ENCODE measurements around the gene MCUB.

MCUB gene

DNA sequence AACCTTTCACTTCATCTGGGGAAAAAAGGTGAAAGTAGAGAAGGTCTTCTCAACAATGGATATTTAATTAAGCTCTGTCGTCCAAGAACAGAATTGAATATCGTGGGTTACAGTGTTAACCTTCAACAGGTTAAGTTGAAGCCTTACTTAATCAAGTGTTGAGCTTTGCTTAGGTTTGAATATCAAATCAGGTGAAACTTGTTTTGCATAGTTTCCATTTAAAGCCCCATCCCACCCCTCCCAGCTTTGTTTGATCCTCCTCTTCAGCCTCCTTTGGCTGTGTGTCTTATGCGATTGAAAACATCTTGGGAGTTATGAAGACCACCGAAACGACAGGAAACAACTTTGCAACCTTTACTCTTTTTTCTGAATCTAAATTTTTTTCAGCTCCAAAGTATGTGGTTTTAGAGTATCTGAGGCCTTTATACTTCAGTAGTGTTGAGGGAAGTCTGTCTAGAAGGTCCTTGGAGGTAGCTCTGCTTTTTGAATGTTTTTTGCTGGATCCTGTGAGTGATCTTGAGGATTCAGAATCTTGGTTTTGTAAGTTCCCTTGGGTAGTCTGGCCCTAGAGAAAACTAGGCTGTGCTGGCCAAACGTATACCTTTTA is 39.1 kb downstream of the MCUB start:
- TF ChIP-seq YY1 (IDR thresholded peaks at IDR 0.05; ENCODE audit: insufficient read depth, insufficient read length), result no peak
- TF ChIP-seq ZNF274 (IDR thresholded peaks at IDR 0.05; ENCODE audit: low read depth, low read length), result no peak
- no peak for TF ChIP-seq SUZ12 (IDR thresholded peaks at IDR 0.05; ENCODE audit: extremely low read depth, insufficient read depth, insufficient read length)
- DNase-seq (ENCODE audit: low read depth, low spot score), result no peak

GRCh38 chr4:109600431-109600830 is 40.4 kb downstream of the MCUB start:
- H3K27me3 ChIP-seq (ENCODE audit: insufficient read depth, insufficient read length), result no peaks in the 10 kb centered on the region
- no peak overlapping the region for H3K9ac ChIP-seq (ENCODE audit: insufficient read length, low read depth)
- no peaks in the 10 kb centered on the region for H3K9me3 ChIP-seq (ENCODE audit: insufficient read depth, low read length)
- no peaks in the 10 kb centered on the region for H3K4me1 ChIP-seq (ENCODE audit: insufficient read depth, insufficient read length)
- no peak for TF ChIP-seq ZNF274 (IDR thresholded peaks at IDR 0.05; ENCODE audit: low read depth, low read length)
- TF ChIP-seq YY1 (IDR thresholded peaks at IDR 0.05; ENCODE audit: insufficient read depth, insufficient read length), result no peak
- H3K36me3 ChIP-seq (ENCODE audit: insufficient read depth, insufficient read length, low read length), result no peaks in the 10 kb centered on the region
- DNase-seq (ENCODE audit: low read depth, low spot score), result no peak
- H3K4me3 ChIP-seq (ENCODE audit: insufficient read length, low read depth), result no peak overlapping the region

More for the DNA sequence above, 39.1 kb downstream of the MCUB start:
- no peak overlapping the region for H3K9ac ChIP-seq (ENCODE audit: insufficient read length, low read depth)
- H3K36me3 ChIP-seq (ENCODE audit: insufficient read depth, insufficient read length, low read length), result no peaks in the 10 kb centered on the region
- no peak overlapping the region for H3K4me3 ChIP-seq (ENCODE audit: insufficient read length, low read depth)
- no peaks in the 10 kb centered on the region for H3K4me1 ChIP-seq (ENCODE audit: insufficient read depth, insufficient read length)
- no peaks in the 10 kb centered on the region for H3K9me3 ChIP-seq (ENCODE audit: insufficient read depth, low read length)
- H3K27me3 ChIP-seq (ENCODE audit: insufficient read depth, insufficient read length), result no peaks in the 10 kb centered on the region

DNA sequence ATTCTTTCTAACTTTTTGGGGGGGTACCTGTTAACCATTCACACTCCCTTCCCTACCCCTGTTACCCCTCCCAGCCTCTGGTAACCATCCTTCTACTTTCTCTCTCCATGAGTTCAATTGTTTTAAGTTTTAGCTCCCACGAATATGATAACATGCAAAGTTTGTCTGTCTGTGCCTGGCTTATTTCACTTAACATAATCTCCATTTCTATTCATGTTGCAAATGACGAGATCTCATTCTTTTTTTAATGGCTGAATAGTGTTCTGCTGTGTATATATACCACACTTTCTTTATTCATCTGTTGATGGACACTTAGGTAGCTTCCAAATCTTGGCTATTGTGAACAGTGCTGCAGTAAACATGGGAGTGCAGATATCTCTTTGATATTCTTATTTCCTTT is 41.3 kb downstream of the MCUB start:
- Histone ChIP-seq H3K4me1 (ENCODE audit: insufficient read depth, insufficient read length) (no peaks in the 10 kb centered on the region), H3K4me3 (ENCODE audit: insufficient read length, low read depth) (no peak overlapping the region), H3K9ac (ENCODE audit: insufficient read length, low read depth) (no peak overlapping the region), H3K27me3 (ENCODE audit: insufficient read depth, insufficient read length) (no peaks in the 10 kb centered on the region), H3K9me3 (ENCODE audit: insufficient read depth, low read length) (no peaks in the 10 kb centered on the region), H3K36me3 (ENCODE audit: insufficient read depth, insufficient read length, low read length) (no peaks in the 10 kb centered on the region)
- no peak for TF ChIP-seq YY1 (IDR thresholded peaks at IDR 0.05; ENCODE audit: insufficient read depth, insufficient read length)
- no peak for TF ChIP-seq SUZ12 (IDR thresholded peaks at IDR 0.05; ENCODE audit: extremely low read depth, insufficient read depth, insufficient read length)
- TF ChIP-seq ZNF274 (IDR thresholded peaks at IDR 0.05; ENCODE audit: low read depth, low read length), result no peak
- DNase-seq (ENCODE audit: low read depth, low spot score), result no peak

GRCh38 chr4:109607976-109608375 is 47.9 kb downstream of the MCUB start:
- H3K9ac ChIP-seq (ENCODE audit: insufficient read length, low read depth), result no peak overlapping the region
- H3K9me3 ChIP-seq (ENCODE audit: insufficient read depth, low read length), result no peaks in the 10 kb centered on the region
- DNase-seq (ENCODE audit: low read depth, low spot score), result no peak
- no peaks in the 10 kb centered on the region for H3K4me1 ChIP-seq (ENCODE audit: insufficient read depth, insufficient read length)
- H3K4me3 ChIP-seq (ENCODE audit: insufficient read length, low read depth), result no peak overlapping the region
- H3K36me3 ChIP-seq (ENCODE audit: insufficient read depth, insufficient read length, low read length), result no peaks in the 10 kb centered on the region
- TF ChIP-seq SUZ12 (IDR thresholded peaks at IDR 0.05; ENCODE audit: extremely low read depth, insufficient read depth, insufficient read length), result no peak
- no peak for TF ChIP-seq YY1 (IDR thresholded peaks at IDR 0.05; ENCODE audit: insufficient read depth, insufficient read length)
- no peak for TF ChIP-seq ZNF274 (IDR thresholded peaks at IDR 0.05; ENCODE audit: low read depth, low read length)
- no peaks in the 10 kb centered on the region for H3K27me3 ChIP-seq (ENCODE audit: insufficient read depth, insufficient read length)

- Histone ChIP-seq H3K9me3 (ENCODE audit: insufficient read depth, low read length) (no peaks in the 10 kb centered on the region), H3K36me3 (ENCODE audit: insufficient read depth, insufficient read length, low read length) (no peaks in the 10 kb centered on the region), H3K4me3 (ENCODE audit: insufficient read length, low read depth) (no peak overlapping the region), H3K27me3 (ENCODE audit: insufficient read depth, insufficient read length) (no peaks in the 10 kb centered on the region), H3K9ac (ENCODE audit: insufficient read length, low read depth) (no peak overlapping the region), H3K4me1 (ENCODE audit: insufficient read depth, insufficient read length) (no peaks in the 10 kb centered on the region)
- no peak for TF ChIP-seq ZNF274 (IDR thresholded peaks at IDR 0.05; ENCODE audit: low read depth, low read length)
- TF ChIP-seq YY1 (IDR thresholded peaks at IDR 0.05; ENCODE audit: insufficient read depth, insufficient read length), result no peak
- TF ChIP-seq SUZ12 (IDR thresholded peaks at IDR 0.05; ENCODE audit: extremely low read depth, insufficient read depth, insufficient read length), result no peak
- no peak for DNase-seq (ENCODE audit: low read depth, low spot score)
Measured at GRCh38 chr4:109608879-109609278, 48.8 kb downstream of the MCUB start.

DNA sequence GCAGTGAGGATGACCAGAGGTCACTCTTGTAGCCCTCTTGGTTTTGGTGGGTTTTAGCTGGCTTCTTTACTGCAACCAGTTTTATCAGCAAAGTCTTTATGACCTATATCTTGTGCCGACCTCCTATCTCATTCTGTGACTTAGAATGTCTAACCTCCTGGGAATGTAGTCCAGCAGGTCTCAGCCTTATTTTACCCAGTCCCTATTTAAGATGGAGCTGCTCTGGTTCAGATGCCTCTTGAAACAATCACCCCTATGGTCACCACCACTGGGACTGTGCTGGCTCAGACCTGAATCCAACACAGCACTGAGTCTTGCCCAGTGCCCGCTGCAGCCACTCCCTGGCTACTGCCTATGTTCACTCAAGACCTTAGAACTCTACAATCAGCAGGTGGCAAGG is 49.4 kb downstream of the MCUB start:
- no peaks in the 10 kb centered on the region for H3K36me3 ChIP-seq (ENCODE audit: insufficient read depth, insufficient read length, low read length)
- TF ChIP-seq YY1 (IDR thresholded peaks at IDR 0.05; ENCODE audit: insufficient read depth, insufficient read length) (no peak), ZNF274 (IDR thresholded peaks at IDR 0.05; ENCODE audit: low read depth, low read length) (no peak), SUZ12 (IDR thresholded peaks at IDR 0.05; ENCODE audit: extremely low read depth, insufficient read depth, insufficient read length) (no peak)
- no peaks in the 10 kb centered on the region for H3K4me1 ChIP-seq (ENCODE audit: insufficient read depth, insufficient read length)
- H3K27me3 ChIP-seq (ENCODE audit: insufficient read depth, insufficient read length), result no peaks in the 10 kb centered on the region
- H3K9me3 ChIP-seq (ENCODE audit: insufficient read depth, low read length), result no peaks in the 10 kb centered on the region
- H3K4me3 ChIP-seq (ENCODE audit: insufficient read length, low read depth), result no peak overlapping the region
- DNase-seq (ENCODE audit: low read depth, low spot score), result no peak
- no peak overlapping the region for H3K9ac ChIP-seq (ENCODE audit: insufficient read length, low read depth)

- Histone ChIP-seq H3K27me3 (ENCODE audit: insufficient read depth, insufficient read length) (no peaks in the 10 kb centered on the region), H3K9me3 (ENCODE audit: insufficient read depth, low read length) (no peaks in the 10 kb centered on the region), H3K4me3 (ENCODE audit: insufficient read length, low read depth) (no peak overlapping the region), H3K4me1 (ENCODE audit: insufficient read depth, insufficient read length) (no peaks in the 10 kb centered on the region), H3K9ac (ENCODE audit: insufficient read length, low read depth) (no peak overlapping the region), H3K36me3 (ENCODE audit: insufficient read depth, insufficient read length, low read length) (no peaks in the 10 kb centered on the region)
- TF ChIP-seq ZNF274 (IDR thresholded peaks at IDR 0.05; ENCODE audit: low read depth, low read length) (no peak), SUZ12 (IDR thresholded peaks at IDR 0.05; ENCODE audit: extremely low read depth, insufficient read depth, insufficient read length) (no peak), YY1 (IDR thresholded peaks at IDR 0.05; ENCODE audit: insufficient read depth, insufficient read length) (no peak)
- no peak for DNase-seq (ENCODE audit: low read depth, low spot score)
Measured at GRCh38 chr4:109610489-109610888, 50.4 kb downstream of the MCUB start.
